ENCODE measurements around the gene KERA.

KERA gene

DNA sequence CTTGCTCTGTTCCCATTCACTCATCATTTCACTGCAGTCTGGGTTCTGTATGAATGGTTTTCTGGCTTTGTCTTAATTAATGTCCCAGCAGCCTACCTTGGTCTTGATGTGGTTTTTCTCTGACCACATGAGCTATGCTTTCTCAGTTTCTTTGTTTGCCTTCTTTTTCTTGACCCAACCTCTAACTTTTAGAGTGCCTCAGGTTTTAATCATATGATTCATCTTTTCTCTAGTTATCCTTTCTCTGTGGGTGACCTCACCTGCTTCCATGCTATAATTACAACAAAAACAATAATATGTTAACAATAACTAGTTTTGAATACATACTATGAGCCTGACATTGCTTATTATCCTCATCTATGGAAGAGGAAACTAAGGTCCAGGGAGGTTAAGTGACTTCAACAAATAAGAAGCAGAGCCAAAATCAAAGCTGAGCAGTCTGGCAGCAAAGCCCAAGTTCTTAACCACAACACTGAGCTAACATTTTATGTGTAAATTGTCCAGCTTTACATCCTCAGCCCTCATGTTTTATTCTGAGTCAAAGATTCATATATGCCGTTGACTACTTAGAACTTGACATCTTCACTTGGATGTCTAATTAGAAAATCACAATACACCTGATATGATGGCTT, 48.4 kb downstream of the KERA start:
- DNase-seq (ENCODE audit: low spot score), result no peak

DNA sequence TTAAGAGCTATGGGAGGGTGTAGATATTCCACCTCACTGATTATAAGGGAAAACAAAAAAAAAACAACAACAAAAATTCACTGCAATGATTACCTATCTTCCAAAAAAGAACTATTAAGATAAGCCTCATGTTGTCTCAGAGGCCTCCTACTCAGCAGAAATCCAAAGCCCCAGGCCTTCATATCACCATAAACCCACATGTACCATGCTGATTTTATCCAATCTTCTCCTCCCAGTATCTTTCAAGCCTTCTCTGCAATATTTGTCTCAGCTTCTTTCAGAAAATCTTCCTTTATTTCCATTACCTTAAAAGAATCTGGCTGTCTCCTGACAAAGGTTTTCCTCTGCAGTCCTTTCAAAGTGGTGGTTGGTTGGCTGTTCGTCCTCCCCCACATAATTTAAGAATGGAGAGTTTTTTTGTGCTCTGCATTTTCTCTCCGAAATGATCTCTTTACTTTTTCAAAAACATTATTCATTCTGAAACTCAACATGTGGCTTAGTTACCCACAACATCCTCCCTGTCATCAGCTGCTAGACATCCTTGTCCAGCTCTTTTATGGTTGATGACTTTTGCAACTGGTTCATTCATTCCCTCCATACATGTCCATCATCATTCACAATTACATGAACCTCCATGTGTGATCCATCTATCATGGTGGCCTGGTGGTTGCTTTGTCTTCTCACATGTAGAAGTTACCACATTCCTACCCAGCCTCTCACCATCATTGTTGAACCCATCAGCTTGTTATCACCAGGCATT, 50.1 kb downstream of the KERA start:
- no peak for DNase-seq (ENCODE audit: low spot score)

DNA sequence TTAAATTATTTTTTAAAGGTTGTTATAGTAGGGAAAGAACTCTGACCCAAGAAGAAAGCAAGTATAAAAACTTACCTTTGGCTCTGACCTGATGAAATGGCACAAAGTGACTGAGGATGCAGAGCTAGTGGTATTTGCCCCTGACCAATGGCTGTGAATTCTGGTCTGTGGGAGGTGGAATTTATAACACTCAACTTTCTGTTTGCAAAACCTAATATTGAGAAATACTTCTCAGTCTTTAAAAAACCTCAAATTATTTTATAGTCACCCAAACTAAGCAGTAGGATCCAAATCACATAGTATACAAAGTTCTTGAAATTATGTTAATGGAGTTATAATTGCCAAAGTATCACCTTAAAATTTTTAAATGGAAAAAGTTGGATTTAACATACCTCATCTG, 53.0 kb downstream of the KERA start, which contains the start of gene EPYC:
Gene EPYC, minus strand, starts transcription at position 101 of the 400 bp plus-strand sequence. CDS start 2,407 bp downstream, outside the sequence.
- DNase-seq (ENCODE audit: low spot score), result no peak

DNA sequence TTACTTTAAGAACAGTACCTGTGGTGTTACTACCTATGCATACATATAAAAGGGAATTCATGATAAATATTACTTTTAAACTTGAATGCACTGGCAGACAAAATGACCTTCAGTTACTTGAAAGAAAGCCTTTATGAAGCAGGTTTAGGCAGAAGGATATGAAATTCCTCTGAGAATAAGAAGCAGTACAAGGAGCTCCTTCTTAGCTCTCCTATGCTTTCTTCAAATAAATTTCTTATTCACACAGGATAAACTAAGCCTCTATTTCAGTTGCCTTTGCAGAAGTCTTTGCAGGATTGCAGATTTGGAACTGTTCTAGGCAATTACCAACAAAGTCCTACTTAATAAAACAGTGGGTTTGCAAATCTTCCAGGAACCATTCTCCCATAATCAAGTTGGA, 54.1 kb downstream of the KERA start:
- no peak for DNase-seq (ENCODE audit: low spot score)

DNA sequence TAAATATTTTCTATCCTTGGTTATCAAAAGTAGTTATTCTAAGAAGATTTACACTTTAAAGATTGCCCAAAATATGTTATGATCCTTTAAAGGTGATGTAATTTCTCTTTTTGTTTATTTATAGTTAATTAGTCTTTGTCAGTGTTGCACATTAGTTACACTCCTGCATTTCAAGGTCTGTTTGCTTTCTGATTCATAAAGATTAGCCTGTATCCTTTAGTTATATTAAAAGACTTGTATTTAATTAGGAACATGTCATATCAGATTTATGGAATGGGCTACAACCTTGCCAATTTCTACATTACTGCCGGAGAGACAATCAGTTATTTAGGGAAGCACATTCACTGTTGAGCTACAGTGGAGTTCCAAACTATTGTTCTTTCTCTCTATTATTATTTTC, 56.5 kb downstream of the KERA start:
- DNase-seq (ENCODE audit: low spot score), result no peak
